HepG2 (cell line): ENCODE results near the gene EIF1AD. TPM values are rescaled to one million over a fixed set of nuclear protein-coding genes. Genes with fewer than 3 reads are reported as not detected.

Source experiments
- ATF7 ChIP-seq, 2 experiments: fragments of 450-650 bp in 1 of 2; sonication (generic) in 1 of 2; formaldehyde crosslinking in 1 of 2; IDR thresholded peaks; 2 replicates each; pipeline versions ENCODE4 v1.4.0 to v1.6.1; 2016 to 2020; ENCODE audit warnings: antibody characterized with exemption in 1 of 2, mild to moderate bottlenecking in 1 of 2, missing genetic modification reagents in 1 of 2
- HOXA3 ChIP-seq: sonication (generic); formaldehyde crosslinking; IDR thresholded peaks from 2 replicates; pipeline ENCODE4 v1.5.0; 2020; ENCODE audit warnings: missing genetic modification reagents
- LCORL ChIP-seq, 2 experiments: fragments of 450-650 bp in 1 of 2; sonication (generic) in 1 of 2; formaldehyde crosslinking in 1 of 2; IDR thresholded peaks; 2 replicates each; pipeline versions ENCODE4 v1.5.0 to v1.6.1; 2017 to 2020; ENCODE audit warnings: antibody characterized with exemption in 1 of 2, missing genetic modification reagents in 1 of 2
- NCOR1 ChIP-seq: fragments of 200-600 bp; sonication (generic); IDR thresholded peaks from 2 replicates; pipeline ENCODE4 v1.7.0; 2017; ENCODE audit warnings: antibody characterized with exemption, low read length, borderline replicate concordance
- NFRKB ChIP-seq: fragments of 450-650 bp; IDR thresholded peaks from 2 replicates; pipeline ENCODE4 v1.6.1; 2017
- NR2F6 ChIP-seq, 2 experiments: IDR thresholded peaks; 2 replicates each; pipeline ENCODE4 v1.6.1; 2016; ENCODE audit warnings: antibody characterized with exemption in 1 of 2, mild to moderate bottlenecking in 1 of 2
- PCBP2 ChIP-seq: fragments of 200-400 bp; formaldehyde crosslinking; optimal IDR thresholded peaks from 2 replicates; pipeline ENCODE3; 2018; ENCODE audit warnings: low read length, low read depth; ENCODE audit not compliant: poor library complexity, severe bottlenecking
- SETDB1 ChIP-seq: sonication (generic); formaldehyde crosslinking; IDR thresholded peaks from 2 replicates; pipeline ENCODE4 v1.5.1; 2020; ENCODE audit warnings: missing genetic modification reagents, mild to moderate bottlenecking, borderline replicate concordance
- SMAD3 ChIP-seq: sonication (generic); formaldehyde crosslinking; IDR thresholded peaks from 2 replicates; pipeline ENCODE4 v1.4.0; 2020; ENCODE audit warnings: missing genetic modification reagents
- SRSF9 ChIP-seq: fragments of 200-400 bp; formaldehyde crosslinking; IDR thresholded peaks from 2 replicates; pipeline ENCODE4 v1.6.1; 2018; ENCODE audit warnings: borderline replicate concordance, mild to moderate bottlenecking, low read depth, low read length; ENCODE audit not compliant: insufficient read depth, poor library complexity, severe bottlenecking
- TBX2 ChIP-seq: sonication (generic); formaldehyde crosslinking; IDR thresholded peaks from 2 replicates; pipeline ENCODE4 v1.5.0; 2020; ENCODE audit warnings: missing genetic modification reagents, mild to moderate bottlenecking, borderline replicate concordance
- ZBTB7A ChIP-seq: sonication (generic); formaldehyde crosslinking; IDR thresholded peaks from 2 replicates; pipeline ENCODE4 v1.8.0; 2022; ENCODE audit warnings: mild to moderate bottlenecking, missing genetic modification reagents
- ZFP36 ChIP-seq: fragments of 150-350 bp; IDR thresholded peaks from 2 replicates; pipeline ENCODE4 v1.6.1; 2018; ENCODE audit warnings: borderline replicate concordance, low read length, low read depth; ENCODE audit not compliant: partially characterized antibody
- ZNF335 ChIP-seq: sonication (generic); formaldehyde crosslinking; IDR thresholded peaks from 2 replicates; pipeline ENCODE4 v1.4.0; 2020; ENCODE audit warnings: missing genetic modification reagents
- ZNF383 ChIP-seq: sonication (generic); formaldehyde crosslinking; IDR thresholded peaks from 2 replicates; pipeline ENCODE4 v1.4.0; 2020; ENCODE audit warnings: missing genetic modification reagents, mild to moderate bottlenecking, borderline replicate concordance
- ZNF432 ChIP-seq: sonication (generic); formaldehyde crosslinking; IDR thresholded peaks from 2 replicates; pipeline ENCODE4 v1.5.0; 2020; ENCODE audit warnings: missing genetic modification reagents, mild to moderate bottlenecking, borderline replicate concordance
- ZNF562 ChIP-seq: sonication (generic); formaldehyde crosslinking; IDR thresholded peaks from 2 replicates; pipeline ENCODE4 v1.8.0; 2022; ENCODE audit warnings: missing genetic modification reagents, borderline replicate concordance
- ZNF570 ChIP-seq: sonication (generic); formaldehyde crosslinking; IDR thresholded peaks from 2 replicates; pipeline ENCODE4 v1.4.0; 2020; ENCODE audit warnings: mild to moderate bottlenecking, missing genetic modification reagents, borderline replicate concordance
- ZNF75D ChIP-seq: sonication (generic); formaldehyde crosslinking; IDR thresholded peaks from 2 replicates; pipeline ENCODE4 v1.8.1; 2023; ENCODE audit warnings: missing genetic modification reagents, mild to moderate bottlenecking, borderline replicate concordance
- ZNF792 ChIP-seq: IDR thresholded peaks from 2 replicates; pipeline ENCODE4 v1.6.1; 2016
- ZNF878 ChIP-seq: sonication (generic); formaldehyde crosslinking; IDR thresholded peaks from 2 replicates; pipeline ENCODE4 v1.8.1; 2023; ENCODE audit warnings: mild to moderate bottlenecking, missing genetic modification reagents, moderate library complexity
- ZNF883 ChIP-seq: sonication (generic); formaldehyde crosslinking; IDR thresholded peaks from 2 replicates; pipeline ENCODE4 v1.5.1; 2020; ENCODE audit warnings: mild to moderate bottlenecking, missing genetic modification reagents; ENCODE audit errors: not compliant biosample characterization
- polyA plus RNA-seq, 8 experiments: library from polyadenylated mRNA; depleted of rRNA in 3 of 8; stranded (reverse) in 7 of 8; unstranded in 1 of 8; fragments of >200 nt; fragmentation: Illumina TruSeq in 4 of 8; extraction: Trizol in 4 of 8; gene quantifications; 2 replicates each; pipeline versions ENCODE4 v1.2.1 to v1.2.3, GENCODE V29; 2011 to 2016; ENCODE audit warnings: low read depth in 4 of 8, missing spikeins in 1 of 8, mixed read lengths in 1 of 8; ENCODE audit not compliant: insufficient read depth in 1 of 8
- total RNA-seq, 5 experiments: library from RNA; depleted of rRNA; stranded (reverse); fragments of >200 nt; fragmentation: Illumina TruSeq; extraction: Trizol; gene quantifications; 2 replicates each; pipeline ENCODE4 v1.2.3, GENCODE V29; 2016; ENCODE audit warnings: low read depth in 1 of 5
- TF ChIP-seq, protein P1 (sequence below): IDR thresholded peaks from 2 replicates; pipeline ENCODE4 v1.6.1; 2012; ENCODE audit warnings: low read depth, low read length, improper control_type of control experiment
- TF ChIP-seq, protein P2 (sequence below): sonication (generic); formaldehyde crosslinking; IDR thresholded peaks from 2 replicates; pipeline ENCODE4 v1.5.1; 2020; ENCODE audit warnings: missing genetic modification reagents, mild to moderate bottlenecking, borderline replicate concordance
- TF ChIP-seq, protein P3 (sequence below): IDR thresholded peaks from 2 replicates; pipeline ENCODE4 v1.6.1; 2016; ENCODE audit warnings: control low read depth
- TF ChIP-seq, protein P4 (sequence below): sonication (generic); formaldehyde crosslinking; IDR thresholded peaks from 2 replicates; pipeline ENCODE4 v1.4.0; 2020; ENCODE audit warnings: mild to moderate bottlenecking, missing genetic modification reagents

The EIF1AD gene
- total and polyA plus RNA-seq, 2 of the 13 experiments (the other 11 are each of a cell fraction or from before 2014, with no cell fraction given): 18.2 to 30.8 TPM

DNA sequence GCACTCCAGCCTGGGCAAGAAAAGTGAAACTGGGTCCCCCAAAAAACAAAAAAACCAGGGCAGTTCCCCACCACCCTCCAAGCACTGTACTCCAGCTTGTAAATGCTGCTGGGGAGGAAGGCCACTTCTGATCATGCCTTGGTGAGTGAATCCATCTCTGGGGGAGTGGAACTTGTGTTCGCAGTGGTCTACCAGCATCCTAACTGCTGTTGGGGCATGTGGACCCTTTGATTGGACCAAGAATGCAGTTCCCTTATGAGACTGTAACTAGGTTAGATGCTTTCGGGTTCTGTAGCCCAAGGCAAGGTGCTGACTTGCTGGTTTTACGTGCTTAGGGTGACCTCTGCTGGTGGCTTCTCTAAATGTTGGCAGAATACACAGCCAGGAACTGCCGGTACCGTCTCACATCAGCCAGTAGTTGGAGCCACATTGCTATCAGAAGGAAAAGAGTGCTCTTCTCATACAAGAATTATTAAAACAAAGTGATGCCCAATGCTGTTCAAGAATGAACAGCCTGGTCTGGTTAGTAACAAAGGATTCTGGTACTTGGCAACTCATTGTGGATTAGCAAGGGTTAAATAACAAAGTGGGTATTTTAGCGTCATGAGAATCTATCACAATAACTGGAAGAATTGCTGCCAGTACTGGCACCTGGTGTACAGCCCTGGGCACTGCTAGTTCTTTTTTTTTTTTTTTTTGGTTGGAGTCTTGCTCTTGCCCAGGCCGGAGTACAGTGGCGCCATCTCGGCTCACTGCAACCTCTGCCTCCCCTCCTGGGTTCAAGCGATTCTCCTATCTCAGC is 13.0 kb downstream of the EIF1AD start (continued):
- no peak for TF ChIP-seq NR2F6 (IDR thresholded peaks at IDR 0.05)
- no peak for TF ChIP-seq NR2F6 (CRISPR knock-in tag; IDR thresholded peaks at IDR 0.05)
- peak; percentile 72; the same call in 1 of the 2 replicates for TF ChIP-seq SMAD3 (CRISPR knock-in tag)
- TF ChIP-seq, protein P1, sequence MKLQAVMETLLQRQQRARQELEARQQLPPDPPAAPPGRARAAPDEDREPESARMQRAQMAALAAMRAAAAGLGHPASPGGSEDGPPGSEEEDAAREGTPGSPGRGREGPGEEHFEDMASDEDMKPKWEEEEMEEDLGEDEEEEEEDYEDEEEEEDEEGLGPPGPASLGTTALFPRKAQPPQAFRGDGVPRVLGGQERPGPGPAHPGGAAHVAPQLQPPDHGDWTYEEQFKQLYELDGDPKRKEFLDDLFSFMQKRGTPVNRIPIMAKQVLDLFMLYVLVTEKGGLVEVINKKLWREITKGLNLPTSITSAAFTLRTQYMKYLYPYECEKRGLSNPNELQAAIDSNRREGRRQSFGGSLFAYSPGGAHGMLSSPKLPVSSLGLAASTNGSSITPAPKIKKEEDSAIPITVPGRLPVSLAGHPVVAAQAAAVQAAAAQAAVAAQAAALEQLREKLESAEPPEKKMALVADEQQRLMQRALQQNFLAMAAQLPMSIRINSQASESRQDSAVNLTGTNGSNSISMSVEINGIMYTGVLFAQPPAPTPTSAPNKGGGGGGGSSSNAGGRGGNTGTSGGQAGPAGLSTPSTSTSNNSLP: peak; percentile 68; the same call in 1 of the 2 replicates
- TF ChIP-seq, protein P2, sequence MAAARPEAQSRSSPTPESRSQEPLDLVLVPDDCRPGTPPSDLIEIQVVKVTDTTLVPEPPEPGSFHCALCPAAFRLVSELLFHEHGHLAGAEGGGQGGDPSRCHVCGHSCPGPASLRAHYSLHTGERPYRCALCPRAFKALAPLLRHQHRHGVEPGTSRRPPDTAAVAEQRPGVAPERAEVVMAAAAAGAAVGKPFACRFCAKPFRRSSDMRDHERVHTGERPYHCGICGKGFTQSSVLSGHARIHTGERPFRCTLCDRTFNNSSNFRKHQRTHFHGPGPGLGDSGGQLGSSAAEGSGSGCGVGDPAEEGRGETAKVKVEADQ (CRISPR knock-in tag): no peak
- no peak for TF ChIP-seq ZNF562 (CRISPR knock-in tag)
- TF ChIP-seq, protein P3, sequence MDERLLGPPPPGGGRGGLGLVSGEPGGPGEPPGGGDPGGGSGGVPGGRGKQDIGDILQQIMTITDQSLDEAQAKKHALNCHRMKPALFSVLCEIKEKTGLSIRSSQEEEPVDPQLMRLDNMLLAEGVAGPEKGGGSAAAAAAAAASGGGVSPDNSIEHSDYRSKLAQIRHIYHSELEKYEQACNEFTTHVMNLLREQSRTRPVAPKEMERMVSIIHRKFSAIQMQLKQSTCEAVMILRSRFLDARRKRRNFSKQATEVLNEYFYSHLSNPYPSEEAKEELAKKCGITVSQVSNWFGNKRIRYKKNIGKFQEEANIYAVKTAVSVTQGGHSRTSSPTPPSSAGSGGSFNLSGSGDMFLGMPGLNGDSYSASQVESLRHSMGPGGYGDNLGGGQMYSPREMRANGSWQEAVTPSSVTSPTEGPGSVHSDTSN (CRISPR knock-in tag): no peak
- no peak for TF ChIP-seq ZNF335
- TF ChIP-seq, protein P4, sequence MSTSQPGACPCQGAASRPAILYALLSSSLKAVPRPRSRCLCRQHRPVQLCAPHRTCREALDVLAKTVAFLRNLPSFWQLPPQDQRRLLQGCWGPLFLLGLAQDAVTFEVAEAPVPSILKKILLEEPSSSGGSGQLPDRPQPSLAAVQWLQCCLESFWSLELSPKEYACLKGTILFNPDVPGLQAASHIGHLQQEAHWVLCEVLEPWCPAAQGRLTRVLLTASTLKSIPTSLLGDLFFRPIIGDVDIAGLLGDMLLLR (CRISPR knock-in tag): no peak
- no peak for TF ChIP-seq ZFP36
- TF ChIP-seq ZNF432: no peak
- no peak for TF ChIP-seq ZNF75D (CRISPR knock-in tag)
- no peak for TF ChIP-seq ZNF383 (CRISPR knock-in tag)
- TF ChIP-seq ZNF883 (CRISPR knock-in tag): no peak
- no peak for TF ChIP-seq NCOR1
- no peak for TF ChIP-seq ZBTB7A (CRISPR knock-in tag)
- TF ChIP-seq ZNF570 (CRISPR knock-in tag): no peak
- no peak for TF ChIP-seq SRSF9
- TF ChIP-seq SETDB1 (CRISPR knock-in tag): no peak
- TF ChIP-seq ZNF878 (CRISPR knock-in tag): no peak
- no peak for TF ChIP-seq NFRKB
- TF ChIP-seq ZNF792 (CRISPR knock-in tag): no peak
- no peak for TF ChIP-seq LCORL (IDR thresholded peaks at IDR 0.05)
- TF ChIP-seq LCORL (CRISPR knock-in tag; IDR thresholded peaks at IDR 0.05): no peak
- TF ChIP-seq HOXA3: peak; percentile 29; the same call in 1 of the 2 replicates
- no peak for TF ChIP-seq ATF7 (IDR thresholded peaks at IDR 0.05)
- no peak for TF ChIP-seq ATF7 (CRISPR knock-in tag; IDR thresholded peaks at IDR 0.05)
- TF ChIP-seq TBX2: peak; percentile 34; the same call in 1 of the 2 replicates
- TF ChIP-seq PCBP2: no peak
